K562 (cell line): Measurements from ENCODE around the gene IFFO2. TPM values are rescaled to one million over a fixed set of nuclear protein-coding genes. Genes with fewer than 3 reads are reported as not detected.

Source experiments
- CSDE1 ChIP-seq, 2 experiments: fragments of 450-650 bp; IDR thresholded peaks; 2 replicates each; pipeline ENCODE4 v1.6.1; 2016; ENCODE audit warnings: mild to moderate bottlenecking in 1 of 2
- E2F8 ChIP-seq: fragments of 450-650 bp; IDR thresholded peaks from 2 replicates; pipeline ENCODE4 v1.7.1; 2018; ENCODE audit warnings: mild to moderate bottlenecking, low read depth; ENCODE audit not compliant: partially characterized antibody
- ESRRA ChIP-seq: fragments of 450-650 bp; IDR thresholded peaks from 2 replicates; pipeline ENCODE4 v1.6.1; 2014; ENCODE audit warnings: low read depth, mild to moderate bottlenecking, moderate library complexity, borderline replicate concordance
- HDAC2 ChIP-seq: fragments of 450-650 bp; IDR thresholded peaks from 2 replicates; pipeline ENCODE4 v1.6.1; 2016; ENCODE audit warnings: mild to moderate bottlenecking
- MAFK ChIP-seq: IDR thresholded peaks from 2 replicates; pipeline ENCODE4 v1.6.1; 2011; ENCODE audit warnings: low read length, improper control_type of control experiment
- PCBP2 ChIP-seq: fragments of 200-400 bp; formaldehyde crosslinking; IDR thresholded peaks from 2 replicates; pipeline ENCODE4 v1.6.1; 2018; ENCODE audit warnings: low read length, low read depth, mild to moderate bottlenecking, moderate library complexity; ENCODE audit not compliant: poor library complexity, severe bottlenecking
- RBBP5 ChIP-seq: fragments of 200-600 bp; sonication (generic); IDR thresholded peaks from 2 replicates; pipeline ENCODE4 v1.6.1; 2012; ENCODE audit warnings: borderline replicate concordance, mild to moderate bottlenecking, low read length, control low read depth, inconsistent platforms; ENCODE audit not compliant: insufficient read depth, poor library complexity, severe bottlenecking
- SIRT6 ChIP-seq: IDR thresholded peaks from one replicate; pipeline ENCODE4 v1.6.1; 2012; ENCODE audit warnings: low read depth, mild to moderate bottlenecking, control low read depth, inconsistent platforms, low read length, moderate library complexity
- SMARCB1 ChIP-seq: IDR thresholded peaks from 2 replicates; pipeline ENCODE4 v1.6.1; 2011; ENCODE audit warnings: improper control_type of control experiment, low read depth; ENCODE audit not compliant: insufficient read length
- VEZF1 ChIP-seq: fragments of 200-800 bp; sonication (Bioruptor generic); IDR thresholded peaks from 2 replicates; pipeline ENCODE4 v1.6.1; 2017; ENCODE audit warnings: missing genetic modification characterization, missing compliant biosample characterization
- ZBED1 ChIP-seq: IDR thresholded peaks from 2 replicates; pipeline ENCODE4 v1.6.1; 2014
- ZBTB33 ChIP-seq: sonication (generic); formaldehyde crosslinking; IDR thresholded peaks from 2 replicates; pipeline ENCODE4 v1.8.1; 2023; ENCODE audit warnings: mild to moderate bottlenecking, missing genetic modification reagents
- ZNF830 ChIP-seq: fragments of 250-450 bp; sonication (Bioruptor Pico); IDR thresholded peaks from 2 replicates; pipeline ENCODE4 v1.5.0; 2021; ENCODE audit warnings: mild to moderate bottlenecking
- ZZZ3 ChIP-seq: fragments of 450-650 bp; IDR thresholded peaks from 2 replicates; pipeline ENCODE4 v1.6.1; 2016; ENCODE audit warnings: antibody characterized with exemption, mild to moderate bottlenecking, moderate library complexity
- polyA plus RNA-seq, 8 experiments: library from polyadenylated mRNA; depleted of rRNA in 4 of 8; stranded (reverse) in 5 of 8; unstranded in 3 of 8; fragments of >200 nt; fragmentation: Nextera tagmentation in 2 of 8; fragmentation: Illumina TruSeq in 1 of 8; extraction: Ambion mirVana in 2 of 8; extraction: Trizol in 1 of 8; gene quantifications; 2 replicates each; pipeline versions ENCODE4 v1.2.1 to v1.2.3, GENCODE V29; 2011 to 2014; ENCODE audit warnings: inconsistent platforms in 1 of 8, missing spikeins in 1 of 8
- total RNA-seq, 7 experiments: library from RNA; depleted of rRNA in 6 of 7; stranded (reverse); fragments of >200 nt in 6 of 7; fragmentation: Illumina TruSeq in 2 of 7; extraction: Trizol in 2 of 7; gene quantifications; 2 replicates each; pipeline versions ENCODE4 v1.2.1 to v1.2.3, GENCODE V29; 2011 to 2021; ENCODE audit warnings: low replicate concordance in 1 of 7
- TF ChIP-seq, protein P1 (sequence below): sonication (generic); formaldehyde crosslinking; IDR thresholded peaks from 2 replicates; pipeline ENCODE4 v1.8.1; 2023; ENCODE audit warnings: missing genetic modification reagents, mild to moderate bottlenecking, borderline replicate concordance

Gene IFFO2
- total and polyA plus RNA-seq, 9 of the 15 experiments (the other 6 are each of a cell fraction or from before 2014, with no cell fraction given) = 0.15 to 1.0 (median 0.44) TPM; not detected in 2

GRCh38 chr1:18907917-18908845, 48.3 kb downstream of the IFFO2 start (continued):
- TF ChIP-seq E2F8 (no peak), MAFK (no peak), SMARCB1 (no peak), SIRT6 (no peak), ESRRA (0 out of 2 replicates have a peak, but pooled peaks have one; percentile 0), ZBED1 (no peak), ZNF830 (0 out of 2 replicates have a peak, but pooled peaks have one; percentile 9), HDAC2 (no peak), ZZZ3 (no peak), RBBP5 (peak; percentile 19), PCBP2 (no peak), VEZF1 (peak; percentile 76; the same call in 1 of the 2 replicates), ZBTB33 (CRISPR knock-in tag) (0 out of 2 replicates have a peak, but pooled peaks have one; percentile 12), CSDE1 (IDR thresholded peaks at IDR 0.05) (no peak)
- TF ChIP-seq, protein P1, sequence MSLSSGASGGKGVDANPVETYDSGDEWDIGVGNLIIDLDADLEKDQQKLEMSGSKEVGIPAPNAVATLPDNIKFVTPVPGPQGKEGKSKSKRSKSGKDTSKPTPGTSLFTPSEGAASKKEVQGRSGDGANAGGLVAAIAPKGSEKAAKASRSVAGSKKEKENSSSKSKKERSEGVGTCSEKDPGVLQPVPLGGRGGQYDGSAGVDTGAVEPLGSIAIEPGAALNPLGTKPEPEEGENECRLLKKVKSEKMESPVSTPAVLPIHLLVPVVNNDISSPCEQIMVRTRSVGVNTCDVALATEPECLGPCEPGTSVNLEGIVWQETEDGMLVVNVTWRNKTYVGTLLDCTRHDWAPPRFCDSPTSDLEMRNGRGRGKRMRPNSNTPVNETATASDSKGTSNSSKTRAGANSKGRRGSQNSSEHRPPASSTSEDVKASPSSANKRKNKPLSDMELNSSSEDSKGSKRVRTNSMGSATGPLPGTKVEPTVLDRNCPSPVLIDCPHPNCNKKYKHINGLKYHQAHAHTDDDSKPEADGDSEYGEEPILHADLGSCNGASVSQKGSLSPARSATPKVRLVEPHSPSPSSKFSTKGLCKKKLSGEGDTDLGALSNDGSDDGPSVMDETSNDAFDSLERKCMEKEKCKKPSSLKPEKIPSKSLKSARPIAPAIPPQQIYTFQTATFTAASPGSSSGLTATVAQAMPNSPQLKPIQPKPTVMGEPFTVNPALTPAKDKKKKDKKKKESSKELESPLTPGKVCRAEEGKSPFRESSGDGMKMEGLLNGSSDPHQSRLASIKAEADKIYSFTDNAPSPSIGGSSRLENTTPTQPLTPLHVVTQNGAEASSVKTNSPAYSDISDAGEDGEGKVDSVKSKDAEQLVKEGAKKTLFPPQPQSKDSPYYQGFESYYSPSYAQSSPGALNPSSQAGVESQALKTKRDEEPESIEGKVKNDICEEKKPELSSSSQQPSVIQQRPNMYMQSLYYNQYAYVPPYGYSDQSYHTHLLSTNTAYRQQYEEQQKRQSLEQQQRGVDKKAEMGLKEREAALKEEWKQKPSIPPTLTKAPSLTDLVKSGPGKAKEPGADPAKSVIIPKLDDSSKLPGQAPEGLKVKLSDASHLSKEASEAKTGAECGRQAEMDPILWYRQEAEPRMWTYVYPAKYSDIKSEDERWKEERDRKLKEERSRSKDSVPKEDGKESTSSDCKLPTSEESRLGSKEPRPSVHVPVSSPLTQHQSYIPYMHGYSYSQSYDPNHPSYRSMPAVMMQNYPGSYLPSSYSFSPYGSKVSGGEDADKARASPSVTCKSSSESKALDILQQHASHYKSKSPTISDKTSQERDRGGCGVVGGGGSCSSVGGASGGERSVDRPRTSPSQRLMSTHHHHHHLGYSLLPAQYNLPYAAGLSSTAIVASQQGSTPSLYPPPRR (CRISPR knock-in tag) = no peak
